Spleen (tissue), 11 donors: ENCODE results near the gene MON2. TPM values are rescaled to one million over a fixed set of nuclear protein-coding genes. Genes with fewer than 3 reads are reported as not detected.
"Not testable (repeated sequence)": the region's sequence is repeated elsewhere in the genome, so short reads cannot be mapped to it uniquely, and the experiment has no call there.

ENCODE experiments used
- DNase-seq: peaks from one replicate; pipeline ENCODE4 v3.0.0-alpha.2; 2020
- H3K27ac ChIP-seq, 8 donors: fragments of 200-600 bp; sonication (generic) in 7 of 8; 1 replicate in 4 of 8; 2 replicates in 4 of 8; pipeline versions ENCODE4 v1.5.0 to v1.8.0; 2016 to 2021; ENCODE audit warnings: inconsistent platforms in 4 of 8, mild to moderate bottlenecking in 4 of 8, moderate library complexity in 1 of 8
- H3K27me3 ChIP-seq, 7 donors: fragments of 200-600 bp; sonication (generic) in 6 of 7; replicated peaks in 1 of 7; 1 replicate in 4 of 7; 2 replicates in 3 of 7; pipeline versions ENCODE4 v1.5.0 to v1.8.0; 2016 to 2021; ENCODE audit warnings: inconsistent platforms in 3 of 7, mild to moderate bottlenecking in 1 of 7
- H3K36me3 ChIP-seq, 6 donors: fragments of 200-600 bp; sonication (generic) in 5 of 6; 1 replicate in 4 of 6; 2 replicates in 2 of 6; pipeline versions ENCODE4 v1.5.0 to v1.8.0; 2016 to 2021; ENCODE audit warnings: inconsistent platforms in 2 of 6
- H3K4me1 ChIP-seq, 6 donors: fragments of 200-600 bp; sonication (generic) in 5 of 6; 1 replicate in 3 of 6; 2 replicates in 3 of 6; pipeline versions ENCODE4 v1.5.0 to v1.8.0; 2016 to 2021; ENCODE audit warnings: inconsistent platforms in 3 of 6
- H3K4me3 ChIP-seq, 8 donors: fragments of 200-600 bp; sonication (generic) in 7 of 8; 1 replicate in 4 of 8; 2 replicates in 4 of 8; pipeline versions ENCODE4 v1.5.0 to v1.8.0; 2016 to 2021; ENCODE audit warnings: inconsistent platforms in 4 of 8, mild to moderate bottlenecking in 4 of 8, moderate library complexity in 2 of 8
- H3K9me3 ChIP-seq, 8 donors: fragments of 200-600 bp; sonication (generic) in 7 of 8; 1 replicate in 4 of 8; 2 replicates in 4 of 8; pipeline versions ENCODE4 v1.5.0 to v1.8.0; 2016 to 2021; ENCODE audit warnings: inconsistent platforms in 4 of 8
- POLR2A ChIP-seq, 3 donors: fragments of 450-650 bp; IDR thresholded peaks; one replicate each; pipeline ENCODE4 v1.5.1; 2017; ENCODE audit warnings: antibody characterized with exemption in 3 of 3, mild to moderate bottlenecking in 1 of 3
- POLR2AphosphoS5 ChIP-seq, 3 donors: sonication (generic); formaldehyde crosslinking; IDR thresholded peaks; one replicate each; pipeline ENCODE4 v1.5.1; 2017; ENCODE audit warnings: antibody characterized with exemption in 3 of 3
- WGBS, 5 donors: extraction: QIAGEN DNeasy Blood & Tissue Kit in 3 of 5; methylation state at CpG; one replicate each; pipeline versions ENCODE4 v1.1.5 to v1.1.7; 2013 to 2018; 5-methylcytosine and 5-hydroxymethylcytosine counted together
- intact Hi-C: fragments of 100-400 bp; cut with DNase I; formaldehyde crosslinking; loops from one replicate; pipeline ENCODE4 v1.15.0; 2023; ENCODE audit warnings: low total_unique reads
- polyA plus RNA-seq, 3 donors: library from polyadenylated mRNA; stranded (reverse); fragments of 200-250 nt; gene quantifications; one replicate each; pipeline ENCODE4 v1.2.1, GENCODE V29; 2013
- total RNA-seq, 7 donors: library from RNA; depleted of rRNA in 3 of 7; stranded (reverse); fragments of >200 nt in 3 of 7; fragmentation: NEBNext Ultra II Directional in 4 of 7; extraction: Animal tissue kit (Norgen Biotek cat#: 25700) in 4 of 7; gene quantifications; one replicate each; pipeline versions ENCODE4 v1.1.0 to v1.2.1, GENCODE V29; 2016 to 2021
- TF ChIP-seq, protein P1 (sequence below), 11 experiments: fragments of 200-600 bp in 7 of 11; fragments of 450-650 bp in 4 of 11; sonication (generic) in 4 of 11; IDR thresholded peaks in 8 of 11; conservative IDR thresholded peaks in 3 of 11; 1 replicate in 7 of 11; 2 replicates in 4 of 11; pipeline versions ENCODE4 v1.4.0 to v1.8.0; 2016 to 2021; ENCODE audit warnings: antibody characterized with exemption in 11 of 11, inconsistent platforms in 4 of 11, mild to moderate bottlenecking in 1 of 11
- donor health status: healthy with polysubstance abuse.
- donor health status: DM: no; HTN: no; CAD: no; lungs with moderate emphysema.
- donor health status: DM: no; HTN: no; CAD: no.
- donor health status: Bipolar disorder and iron deficiency.
- donor health status: healthy.
- donor health status: DM: no; HTN: no; CAD: no.
- donor health status: DM: yes; HTN: yes; CAD: no.

Gene MON2
- total and polyA plus RNA-seq, 10 donors = 10.8 to 181 (median 82.0) TPM

DNA sequence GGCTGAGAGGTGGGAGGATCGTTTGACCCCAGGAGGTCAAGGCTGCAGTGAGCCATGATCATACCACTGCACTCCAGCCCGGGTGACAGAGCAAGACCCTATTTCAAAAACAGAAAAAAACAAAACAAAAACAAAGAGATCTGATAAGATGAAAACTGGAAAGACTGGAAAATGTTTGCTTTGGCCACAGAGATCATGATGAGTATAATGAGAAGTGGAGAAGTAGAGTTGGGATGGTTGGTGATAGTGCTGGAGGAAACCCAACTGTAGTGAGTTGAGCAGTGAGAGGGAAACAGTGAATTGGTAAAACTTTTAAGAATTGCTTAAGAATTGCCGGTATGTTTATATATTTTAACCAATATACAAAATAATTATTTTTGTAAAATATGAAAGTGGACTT lies 39.2 kb downstream of the MON2 start:
- no peaks in the 10 kb centered on the region for H3K9me3 ChIP-seq
- DNase-seq = no peak
- H3K36me3 ChIP-seq = peaks cover 0 to 100% (median 59%) of the 10 kb centered on the region in 6 donors
- H3K4me1 ChIP-seq = no peaks in the 10 kb centered on the region
- no peaks in the 10 kb centered on the region for H3K27me3 ChIP-seq
- no peak overlapping the region for H3K27ac ChIP-seq
- no peak overlapping the region for H3K4me3 ChIP-seq
- intact Hi-C loops = no loop called here
- 93 to 97% (median 95%) methylated on average over 3 of the region's 3 CpGs for WGBS, 5 donors
- TF ChIP-seq POLR2AphosphoS5 (IDR thresholded peaks at IDR 0.05) = no peak
- TF ChIP-seq, protein P1, sequence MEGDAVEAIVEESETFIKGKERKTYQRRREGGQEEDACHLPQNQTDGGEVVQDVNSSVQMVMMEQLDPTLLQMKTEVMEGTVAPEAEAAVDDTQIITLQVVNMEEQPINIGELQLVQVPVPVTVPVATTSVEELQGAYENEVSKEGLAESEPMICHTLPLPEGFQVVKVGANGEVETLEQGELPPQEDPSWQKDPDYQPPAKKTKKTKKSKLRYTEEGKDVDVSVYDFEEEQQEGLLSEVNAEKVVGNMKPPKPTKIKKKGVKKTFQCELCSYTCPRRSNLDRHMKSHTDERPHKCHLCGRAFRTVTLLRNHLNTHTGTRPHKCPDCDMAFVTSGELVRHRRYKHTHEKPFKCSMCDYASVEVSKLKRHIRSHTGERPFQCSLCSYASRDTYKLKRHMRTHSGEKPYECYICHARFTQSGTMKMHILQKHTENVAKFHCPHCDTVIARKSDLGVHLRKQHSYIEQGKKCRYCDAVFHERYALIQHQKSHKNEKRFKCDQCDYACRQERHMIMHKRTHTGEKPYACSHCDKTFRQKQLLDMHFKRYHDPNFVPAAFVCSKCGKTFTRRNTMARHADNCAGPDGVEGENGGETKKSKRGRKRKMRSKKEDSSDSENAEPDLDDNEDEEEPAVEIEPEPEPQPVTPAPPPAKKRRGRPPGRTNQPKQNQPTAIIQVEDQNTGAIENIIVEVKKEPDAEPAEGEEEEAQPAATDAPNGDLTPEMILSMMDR (IDR thresholded peaks at IDR 0.05 in 8 of 11, conservative IDR thresholded peaks at IDR 0.05 in 3 of 11) = no peak
- no peak for TF ChIP-seq POLR2A (IDR thresholded peaks at IDR 0.05)

DNA sequence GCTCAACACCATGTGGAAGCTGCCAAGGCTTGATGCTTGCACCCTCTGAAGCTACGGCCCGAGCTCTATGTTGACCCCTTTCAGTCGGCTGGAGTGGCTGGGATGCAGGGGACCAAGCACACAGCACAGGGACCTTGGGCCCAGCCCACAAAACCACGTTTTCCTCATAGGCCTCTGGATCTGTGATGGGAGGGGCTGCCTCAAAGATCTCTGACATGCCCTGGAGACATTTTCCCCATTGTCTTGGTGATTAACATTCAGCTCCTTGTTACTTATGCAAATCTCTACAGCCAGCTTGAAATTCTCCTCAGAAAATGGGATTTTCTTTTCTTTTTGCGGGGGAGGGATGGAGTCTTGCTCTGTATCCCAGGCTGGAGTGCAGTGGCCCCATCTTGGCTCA lies 46.3 kb downstream of the MON2 start:
- 94 to 100% (median 97%) methylated on average over 5 of the region's 5 CpGs for whole genome bisulfite sequencing, 5 donors
- H3K27ac ChIP-seq = no peak overlapping the region

DNA sequence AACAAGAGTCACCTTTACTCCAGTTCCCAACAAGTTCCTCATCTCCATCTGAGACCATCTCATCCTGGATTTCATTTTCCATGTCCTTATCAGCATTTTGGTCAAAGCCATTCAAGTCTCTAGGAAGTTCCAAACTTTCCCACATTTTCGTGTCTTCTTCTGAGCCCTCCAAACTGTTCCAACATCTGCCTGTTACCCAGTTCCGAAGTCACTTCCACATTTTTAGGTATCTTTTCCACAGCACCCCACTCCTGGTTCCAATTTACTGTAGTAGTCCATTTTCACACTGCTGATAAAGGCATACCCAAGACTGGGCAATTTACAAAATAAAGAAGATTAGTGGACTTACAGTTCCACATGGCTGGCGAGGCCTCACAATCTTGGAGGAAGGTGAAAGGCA lies 47.5 kb downstream of the MON2 start:
- H3K27ac ChIP-seq, DNase-seq, H3K4me3 ChIP-seq, intact Hi-C loops, H3K27me3 ChIP-seq: not testable (repeated sequence)
- peaks cover 0 to 67% (median 14%) of the 10 kb centered on the region in 6 donors for H3K36me3 ChIP-seq
- WGBS, 5 donors = 97 to 100% (median 98%) methylated on average over 3 of the region's 3 CpGs
- H3K9me3 ChIP-seq = peaks cover 0 to 15% (median 0%) of the 10 kb centered on the region in 8 donors
- peaks cover 0 to 23% (median 6%) of the 10 kb centered on the region in 6 donors for H3K4me1 ChIP-seq

More for the DNA sequence above, 46.3 kb downstream of the MON2 start:
- Histone ChIP-seq H3K4me1 (peaks cover 0 to 16% (median 2%) of the 10 kb centered on the region in 6 donors), H3K27me3 (no peaks in the 10 kb centered on the region), H3K4me3 (no peak overlapping the region), H3K36me3 (peaks cover 0 to 67% (median 21%) of the 10 kb centered on the region in 6 donors), H3K9me3 (peaks cover 0 to 15% (median 0%) of the 10 kb centered on the region in 8 donors)
- intact Hi-C loops = no loop called here
- TF ChIP-seq POLR2AphosphoS5 (IDR thresholded peaks at IDR 0.05) = no peak
- no peak for TF ChIP-seq POLR2A (IDR thresholded peaks at IDR 0.05)
- TF ChIP-seq, protein P1 (IDR thresholded peaks at IDR 0.05 in 8 of 11, conservative IDR thresholded peaks at IDR 0.05 in 3 of 11) = no peak
- no peak for DNase-seq

DNA sequence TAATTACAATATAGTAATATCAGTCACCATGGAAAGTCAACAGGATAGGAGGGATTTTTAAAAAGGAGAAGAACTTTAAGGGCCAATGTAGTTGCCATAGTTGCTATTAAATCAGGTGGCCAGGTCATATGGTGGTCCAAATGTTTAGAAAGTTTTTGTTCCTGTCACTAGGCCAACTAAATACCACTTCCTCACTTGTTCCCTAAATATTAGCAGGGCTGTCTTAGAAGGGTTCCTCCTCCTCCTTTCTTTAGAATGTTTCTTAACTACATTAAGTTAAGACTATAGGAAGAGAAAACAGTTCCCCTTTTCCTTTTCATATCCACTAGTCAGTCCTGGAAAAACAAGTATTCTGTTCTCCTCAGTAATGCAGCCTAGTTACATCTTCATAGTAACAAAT lies 50.3 kb downstream of the MON2 start:
- Histone ChIP-seq H3K9me3 (peaks cover 0 to 15% (median 0%) of the 10 kb centered on the region in 8 donors), H3K27ac (peak overlapping the region in 6 of 8 donors; percentile 29 to 62 (median 54)), H3K27me3 (no peaks in the 10 kb centered on the region), H3K4me1 (peaks cover 0 to 23% (median 6%) of the 10 kb centered on the region in 6 donors), H3K36me3 (peaks cover 0 to 73% (median 11%) of the 10 kb centered on the region in 6 donors), H3K4me3 (no peak overlapping the region)
- no peak for DNase-seq
- intact Hi-C loops = no loop called here
- TF ChIP-seq POLR2AphosphoS5 (IDR thresholded peaks at IDR 0.05) = no peak
- TF ChIP-seq, protein P1 (IDR thresholded peaks at IDR 0.05 in 8 of 11, conservative IDR thresholded peaks at IDR 0.05 in 3 of 11) = no peak
- no peak for TF ChIP-seq POLR2A (IDR thresholded peaks at IDR 0.05)
